Measurements from ENCODE around the gene KCTD4.
A peak's percentile ranks its signal among the peaks of the same experiment; 100 is the strongest.

Gene KCTD4

GRCh38 chr13:45209229-45209628, 8.4 kb upstream of the KCTD4 start:
- Histone ChIP-seq H3K27ac (ENCODE audit: low read length) (no peak overlapping the region; the same call in 1 of the 2 replicates), H3K9ac (ENCODE audit: low read length) (no peak overlapping the region), H2AFZ (ENCODE audit: low read depth, low read length) (no peak overlapping the region), H3K79me2 (ENCODE audit: low read length) (no peaks in the 10 kb centered on the region), H3K4me3 (ENCODE audit: low read length) (no peak overlapping the region), H3K9me3 (ENCODE audit: insufficient read depth, low read length) (no peaks in the 10 kb centered on the region), H3K27me3 (ENCODE audit: low read depth, low read length) (no peaks in the 10 kb centered on the region), H3K4me1 (ENCODE audit: low read length) (peaks cover 38% of the 10 kb centered on the region), H3K4me2 (ENCODE audit: low read length) (no peak overlapping the region), H4K20me1 (ENCODE audit: insufficient read depth, low read length) (no peaks in the 10 kb centered on the region), H3K36me3 (replicated peaks; ENCODE audit: low read depth, low read length) (peaks cover 8% of the 10 kb centered on the region)
- TF ChIP-seq CTCF (IDR thresholded peaks at IDR 0.05; ENCODE audit: low read depth, low read length) (no peak), EZH2phosphoT487 (IDR thresholded peaks at IDR 0.05; ENCODE audit: low read depth) (no peak)

- Histone ChIP-seq H3K36me3 (replicated peaks; ENCODE audit: low read depth, low read length) (peaks cover 8% of the 10 kb centered on the region), H2AFZ (ENCODE audit: low read depth, low read length) (no peak overlapping the region), H3K27ac (ENCODE audit: low read length) (no peak overlapping the region)
These were observed 7.3 kb upstream of the KCTD4 start for GRCh38 chr13:45208132-45208531.

DNA sequence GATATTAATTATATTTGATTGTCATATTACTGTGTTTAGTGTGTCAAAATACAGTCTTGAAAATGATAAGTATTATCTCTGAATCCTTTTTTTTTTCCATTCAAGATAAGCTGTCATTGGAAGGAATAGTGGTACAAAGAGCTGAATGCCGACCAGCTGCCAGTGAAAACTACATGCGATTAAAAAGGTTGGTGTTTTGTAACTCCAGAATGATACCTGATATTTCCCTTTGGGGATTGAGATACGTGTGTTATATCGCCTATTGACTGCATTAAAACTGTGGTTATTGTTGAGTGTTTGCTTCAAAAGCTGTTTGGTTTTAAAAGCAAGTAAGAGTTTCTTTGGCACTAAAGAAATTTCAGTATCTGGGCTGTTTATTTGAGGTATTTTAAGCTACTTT, 6.5 kb upstream of the KCTD4 start:
- Histone ChIP-seq H3K4me2 (ENCODE audit: low read length) (no peak overlapping the region), H3K9ac (ENCODE audit: low read length) (no peak overlapping the region), H2AFZ (ENCODE audit: low read depth, low read length) (no peak overlapping the region), H3K27ac (ENCODE audit: low read length) (no peak overlapping the region), H3K4me3 (ENCODE audit: low read length) (no peak overlapping the region), H4K20me1 (ENCODE audit: insufficient read depth, low read length) (no peaks in the 10 kb centered on the region), H3K36me3 (replicated peaks; ENCODE audit: low read depth, low read length) (peaks cover 8% of the 10 kb centered on the region), H3K4me1 (ENCODE audit: low read length) (peaks cover 38% of the 10 kb centered on the region), H3K27me3 (ENCODE audit: low read depth, low read length) (no peaks in the 10 kb centered on the region), H3K79me2 (ENCODE audit: low read length) (no peaks in the 10 kb centered on the region), H3K9me3 (ENCODE audit: insufficient read depth, low read length) (no peaks in the 10 kb centered on the region)
- TF ChIP-seq EZH2phosphoT487 (IDR thresholded peaks at IDR 0.05; ENCODE audit: low read depth) (no peak), CTCF (IDR thresholded peaks at IDR 0.05; ENCODE audit: low read depth, low read length) (no peak)

More at GRCh38 chr13:45208132-45208531, 7.3 kb upstream of the KCTD4 start:
- no peaks in the 10 kb centered on the region for H3K27me3 ChIP-seq (ENCODE audit: low read depth, low read length)
- no peaks in the 10 kb centered on the region for H3K79me2 ChIP-seq (ENCODE audit: low read length)
- H3K9ac ChIP-seq (ENCODE audit: low read length), result no peak overlapping the region
- H3K4me2 ChIP-seq (ENCODE audit: low read length), result no peak overlapping the region
- TF ChIP-seq EZH2phosphoT487 (IDR thresholded peaks at IDR 0.05; ENCODE audit: low read depth) (no peak), CTCF (IDR thresholded peaks at IDR 0.05; ENCODE audit: low read depth, low read length) (no peak)
- no peak overlapping the region for H3K4me3 ChIP-seq (ENCODE audit: low read length)
- peaks cover 38% of the 10 kb centered on the region for H3K4me1 ChIP-seq (ENCODE audit: low read length)
- H3K9me3 ChIP-seq (ENCODE audit: insufficient read depth, low read length), result no peaks in the 10 kb centered on the region
- H4K20me1 ChIP-seq (ENCODE audit: insufficient read depth, low read length), result no peaks in the 10 kb centered on the region

- no peaks in the 10 kb centered on the region for H3K79me2 ChIP-seq (ENCODE audit: low read length)
- no peaks in the 10 kb centered on the region for H3K27me3 ChIP-seq (ENCODE audit: low read depth, low read length)
- H4K20me1 ChIP-seq (ENCODE audit: insufficient read depth, low read length), result no peaks in the 10 kb centered on the region
- peak overlapping the region; percentile 14 for H3K4me2 ChIP-seq (ENCODE audit: low read length)
- no peak overlapping the region; the same call in 1 of the 2 replicates for H3K27ac ChIP-seq (ENCODE audit: low read length)
- peaks cover 10% of the 10 kb centered on the region for H3K36me3 ChIP-seq (replicated peaks; ENCODE audit: low read depth, low read length)
- H3K9ac ChIP-seq (ENCODE audit: low read length), result no peak overlapping the region
- no peak overlapping the region for H2AFZ ChIP-seq (ENCODE audit: low read depth, low read length)
- TF ChIP-seq EZH2phosphoT487 (IDR thresholded peaks at IDR 0.05; ENCODE audit: low read depth) (no peak), CTCF (IDR thresholded peaks at IDR 0.05; ENCODE audit: low read depth, low read length) (no peak)
- H3K9me3 ChIP-seq (ENCODE audit: insufficient read depth, low read length), result no peaks in the 10 kb centered on the region
- peaks cover 38% of the 10 kb centered on the region for H3K4me1 ChIP-seq (ENCODE audit: low read length)
- H3K4me3 ChIP-seq (ENCODE audit: low read length), result no peak overlapping the region
These were observed 5.5 kb upstream of the KCTD4 start for GRCh38 chr13:45206340-45206739.

Measured in OCI-LY3 (cell line).